ENCODE data around the gene EARS2. TPM values are rescaled to one million over a fixed set of nuclear protein-coding genes. Genes with fewer than 3 reads are reported as not detected.

The EARS2 gene
- polyA plus RNA-seq, 1 of the 3 experiments (the other 2 are of a cell fraction): 23.2 TPM

DNA sequence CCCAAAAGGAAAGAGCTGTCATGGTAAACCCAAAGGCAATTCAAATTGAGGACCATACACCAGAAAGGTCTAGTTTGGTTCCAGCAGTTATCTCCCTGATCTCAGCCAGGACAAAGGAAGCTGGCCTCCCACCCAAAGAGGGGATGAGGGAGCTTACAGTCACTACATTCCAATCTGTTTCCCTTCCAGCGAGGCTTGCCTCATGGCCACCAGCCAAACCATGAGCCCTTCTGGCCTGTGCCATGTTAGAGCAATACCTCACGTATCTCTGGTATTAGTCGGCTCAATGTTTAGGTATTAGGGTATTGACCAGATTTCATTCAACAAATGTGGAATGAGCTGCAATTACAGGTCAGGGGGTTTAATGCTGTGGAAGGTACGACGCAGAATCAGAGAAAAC, 30.6 kb upstream of the EARS2 start:
- Histone ChIP-seq H3K27me3 (ENCODE audit: insufficient read depth) (no peaks in the 10 kb centered on the region), H3K79me2 (ENCODE audit: insufficient read depth) (peaks cover 70% of the 10 kb centered on the region), H2AFZ (ENCODE audit: low read depth) (no peak overlapping the region), H3K36me3 (replicated peaks in 1 of 2; ENCODE audit: control insufficient read depth in 1 of 2, insufficient read depth in 2 of 2, low read length in 1 of 2) (peaks cover 34 to 41% of the 10 kb centered on the region in 2 experiments), H3F3A (replicated peaks; ENCODE audit: insufficient read depth) (peaks cover 3% of the 10 kb centered on the region), H3K4me2 (peak overlapping the region; percentile 30; the same call in 1 of the 2 replicates), H3K4me1 (ENCODE audit: control insufficient read depth in 1 of 2, insufficient read depth in 2 of 2, low read depth in 1 of 2, low read length in 1 of 2) (no peaks in the 10 kb centered on the region), H4K20me1 (ENCODE audit: insufficient read depth) (peaks cover 8% of the 10 kb centered on the region; the same call in 1 of the 2 replicates), H3K4me3 (ENCODE audit: low read depth in 2 of 2, low read length in 1 of 2) (no peak overlapping the region), H3K27ac (ENCODE audit: low read depth in 2 of 2, low read length in 1 of 2) (peak overlapping the region in 1 of 2 experiments; percentile 52; a peak in 2 of 4 replicates), H3K9me3 (no peaks in the 10 kb centered on the region), H3K9ac (peak overlapping the region; percentile 30; the same call in 1 of the 2 replicates), H3K9me2 (no peaks in the 10 kb centered on the region)
- ChIA-PET CTCF (no interaction called here), POLR2A (no interaction called here)
- no peak for DNase-seq
- 68% methylated on average over 5 of the region's 5 CpGs for WGBS (ENCODE audit: low lambda C conversion rate)
- TF ChIP-seq FOXJ3 (CRISPR knock-in tag; IDR thresholded peaks at IDR 0.05) (no peak), GABPA (IDR thresholded peaks at IDR 0.05; ENCODE audit: low read depth) (no peak), EP300 (IDR thresholded peaks at IDR 0.05; ENCODE audit: borderline replicate concordance in 1 of 2, low read depth in 1 of 2, low read length in 1 of 2) (no peak), POLR2AphosphoS5 (IDR thresholded peaks at IDR 0.05; ENCODE audit: low read depth, low read length) (no peak), TCF12 (IDR thresholded peaks at IDR 0.05) (peak; percentile 44; the same call in 1 of the 2 replicates), MXI1 (IDR thresholded peaks at IDR 0.05; ENCODE audit: low read depth, low read length) (no peak), SMC3 (IDR thresholded peaks at IDR 0.05; ENCODE audit: low read depth, low read length) (no peak), FOSL2 (IDR thresholded peaks at IDR 0.05; ENCODE audit: borderline replicate concordance, low read depth) (peak; percentile 34; the same call in 1 of the 2 replicates), JUND (IDR thresholded peaks at IDR 0.05) (0 out of 2 replicates have a peak, but pooled peaks have one; percentile 34), RXRA (IDR thresholded peaks at IDR 0.05; ENCODE audit: borderline replicate concordance, low read depth) (no peak), GATA2 (CRISPR knock-in tag; IDR thresholded peaks at IDR 0.05) (no peak), FOXM1 (IDR thresholded peaks at IDR 0.05; ENCODE audit: low read depth) (no peak), YY1 (IDR thresholded peaks at IDR 0.05; ENCODE audit: low read depth) (no peak), TEAD4 (IDR thresholded peaks at IDR 0.05; ENCODE audit: borderline replicate concordance, insufficient read depth) (no peak), NFIC (IDR thresholded peaks at IDR 0.05; ENCODE audit: borderline replicate concordance) (peak; percentile 82), NRF1 (IDR thresholded peaks at IDR 0.05; ENCODE audit: low read depth, low read length) (no peak), EZH2phosphoT487 (IDR thresholded peaks at IDR 0.05; ENCODE audit: borderline replicate concordance, low read depth) (no peak)
- TF ChIP-seq, protein P1, sequence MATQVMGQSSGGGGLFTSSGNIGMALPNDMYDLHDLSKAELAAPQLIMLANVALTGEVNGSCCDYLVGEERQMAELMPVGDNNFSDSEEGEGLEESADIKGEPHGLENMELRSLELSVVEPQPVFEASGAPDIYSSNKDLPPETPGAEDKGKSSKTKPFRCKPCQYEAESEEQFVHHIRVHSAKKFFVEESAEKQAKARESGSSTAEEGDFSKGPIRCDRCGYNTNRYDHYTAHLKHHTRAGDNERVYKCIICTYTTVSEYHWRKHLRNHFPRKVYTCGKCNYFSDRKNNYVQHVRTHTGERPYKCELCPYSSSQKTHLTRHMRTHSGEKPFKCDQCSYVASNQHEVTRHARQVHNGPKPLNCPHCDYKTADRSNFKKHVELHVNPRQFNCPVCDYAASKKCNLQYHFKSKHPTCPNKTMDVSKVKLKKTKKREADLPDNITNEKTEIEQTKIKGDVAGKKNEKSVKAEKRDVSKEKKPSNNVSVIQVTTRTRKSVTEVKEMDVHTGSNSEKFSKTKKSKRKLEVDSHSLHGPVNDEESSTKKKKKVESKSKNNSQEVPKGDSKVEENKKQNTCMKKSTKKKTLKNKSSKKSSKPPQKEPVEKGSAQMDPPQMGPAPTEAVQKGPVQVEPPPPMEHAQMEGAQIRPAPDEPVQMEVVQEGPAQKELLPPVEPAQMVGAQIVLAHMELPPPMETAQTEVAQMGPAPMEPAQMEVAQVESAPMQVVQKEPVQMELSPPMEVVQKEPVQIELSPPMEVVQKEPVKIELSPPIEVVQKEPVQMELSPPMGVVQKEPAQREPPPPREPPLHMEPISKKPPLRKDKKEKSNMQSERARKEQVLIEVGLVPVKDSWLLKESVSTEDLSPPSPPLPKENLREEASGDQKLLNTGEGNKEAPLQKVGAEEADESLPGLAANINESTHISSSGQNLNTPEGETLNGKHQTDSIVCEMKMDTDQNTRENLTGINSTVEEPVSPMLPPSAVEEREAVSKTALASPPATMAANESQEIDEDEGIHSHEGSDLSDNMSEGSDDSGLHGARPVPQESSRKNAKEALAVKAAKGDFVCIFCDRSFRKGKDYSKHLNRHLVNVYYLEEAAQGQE (IDR thresholded peaks at IDR 0.05; ENCODE audit: low read depth, low read length): no peak
- TF ChIP-seq, protein P2, sequence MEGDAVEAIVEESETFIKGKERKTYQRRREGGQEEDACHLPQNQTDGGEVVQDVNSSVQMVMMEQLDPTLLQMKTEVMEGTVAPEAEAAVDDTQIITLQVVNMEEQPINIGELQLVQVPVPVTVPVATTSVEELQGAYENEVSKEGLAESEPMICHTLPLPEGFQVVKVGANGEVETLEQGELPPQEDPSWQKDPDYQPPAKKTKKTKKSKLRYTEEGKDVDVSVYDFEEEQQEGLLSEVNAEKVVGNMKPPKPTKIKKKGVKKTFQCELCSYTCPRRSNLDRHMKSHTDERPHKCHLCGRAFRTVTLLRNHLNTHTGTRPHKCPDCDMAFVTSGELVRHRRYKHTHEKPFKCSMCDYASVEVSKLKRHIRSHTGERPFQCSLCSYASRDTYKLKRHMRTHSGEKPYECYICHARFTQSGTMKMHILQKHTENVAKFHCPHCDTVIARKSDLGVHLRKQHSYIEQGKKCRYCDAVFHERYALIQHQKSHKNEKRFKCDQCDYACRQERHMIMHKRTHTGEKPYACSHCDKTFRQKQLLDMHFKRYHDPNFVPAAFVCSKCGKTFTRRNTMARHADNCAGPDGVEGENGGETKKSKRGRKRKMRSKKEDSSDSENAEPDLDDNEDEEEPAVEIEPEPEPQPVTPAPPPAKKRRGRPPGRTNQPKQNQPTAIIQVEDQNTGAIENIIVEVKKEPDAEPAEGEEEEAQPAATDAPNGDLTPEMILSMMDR (IDR thresholded peaks at IDR 0.05): no peak
- TF ChIP-seq, protein P3, sequence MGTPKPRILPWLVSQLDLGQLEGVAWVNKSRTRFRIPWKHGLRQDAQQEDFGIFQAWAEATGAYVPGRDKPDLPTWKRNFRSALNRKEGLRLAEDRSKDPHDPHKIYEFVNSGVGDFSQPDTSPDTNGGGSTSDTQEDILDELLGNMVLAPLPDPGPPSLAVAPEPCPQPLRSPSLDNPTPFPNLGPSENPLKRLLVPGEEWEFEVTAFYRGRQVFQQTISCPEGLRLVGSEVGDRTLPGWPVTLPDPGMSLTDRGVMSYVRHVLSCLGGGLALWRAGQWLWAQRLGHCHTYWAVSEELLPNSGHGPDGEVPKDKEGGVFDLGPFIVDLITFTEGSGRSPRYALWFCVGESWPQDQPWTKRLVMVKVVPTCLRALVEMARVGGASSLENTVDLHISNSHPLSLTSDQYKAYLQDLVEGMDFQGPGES (IDR thresholded peaks at IDR 0.05; ENCODE audit: low read depth, low read length): no peak
- TF ChIP-seq, protein P4, sequence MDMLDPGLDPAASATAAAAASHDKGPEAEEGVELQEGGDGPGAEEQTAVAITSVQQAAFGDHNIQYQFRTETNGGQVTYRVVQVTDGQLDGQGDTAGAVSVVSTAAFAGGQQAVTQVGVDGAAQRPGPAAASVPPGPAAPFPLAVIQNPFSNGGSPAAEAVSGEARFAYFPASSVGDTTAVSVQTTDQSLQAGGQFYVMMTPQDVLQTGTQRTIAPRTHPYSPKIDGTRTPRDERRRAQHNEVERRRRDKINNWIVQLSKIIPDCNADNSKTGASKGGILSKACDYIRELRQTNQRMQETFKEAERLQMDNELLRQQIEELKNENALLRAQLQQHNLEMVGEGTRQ (IDR thresholded peaks at IDR 0.05; ENCODE audit: borderline replicate concordance, low read depth, low read length): no peak
- TF ChIP-seq, protein P5, sequence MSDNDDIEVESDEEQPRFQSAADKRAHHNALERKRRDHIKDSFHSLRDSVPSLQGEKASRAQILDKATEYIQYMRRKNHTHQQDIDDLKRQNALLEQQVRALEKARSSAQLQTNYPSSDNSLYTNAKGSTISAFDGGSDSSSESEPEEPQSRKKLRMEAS (IDR thresholded peaks at IDR 0.05; ENCODE audit: low read depth): no peak
- TF ChIP-seq, protein P6, sequence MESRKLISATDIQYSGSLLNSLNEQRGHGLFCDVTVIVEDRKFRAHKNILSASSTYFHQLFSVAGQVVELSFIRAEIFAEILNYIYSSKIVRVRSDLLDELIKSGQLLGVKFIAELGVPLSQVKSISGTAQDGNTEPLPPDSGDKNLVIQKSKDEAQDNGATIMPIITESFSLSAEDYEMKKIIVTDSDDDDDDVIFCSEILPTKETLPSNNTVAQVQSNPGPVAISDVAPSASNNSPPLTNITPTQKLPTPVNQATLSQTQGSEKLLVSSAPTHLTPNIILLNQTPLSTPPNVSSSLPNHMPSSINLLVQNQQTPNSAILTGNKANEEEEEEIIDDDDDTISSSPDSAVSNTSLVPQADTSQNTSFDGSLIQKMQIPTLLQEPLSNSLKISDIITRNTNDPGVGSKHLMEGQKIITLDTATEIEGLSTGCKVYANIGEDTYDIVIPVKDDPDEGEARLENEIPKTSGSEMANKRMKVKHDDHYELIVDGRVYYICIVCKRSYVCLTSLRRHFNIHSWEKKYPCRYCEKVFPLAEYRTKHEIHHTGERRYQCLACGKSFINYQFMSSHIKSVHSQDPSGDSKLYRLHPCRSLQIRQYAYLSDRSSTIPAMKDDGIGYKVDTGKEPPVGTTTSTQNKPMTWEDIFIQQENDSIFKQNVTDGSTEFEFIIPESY (IDR thresholded peaks at IDR 0.05; ENCODE audit: borderline replicate concordance, low read depth): no peak
- TF ChIP-seq, protein P7, sequence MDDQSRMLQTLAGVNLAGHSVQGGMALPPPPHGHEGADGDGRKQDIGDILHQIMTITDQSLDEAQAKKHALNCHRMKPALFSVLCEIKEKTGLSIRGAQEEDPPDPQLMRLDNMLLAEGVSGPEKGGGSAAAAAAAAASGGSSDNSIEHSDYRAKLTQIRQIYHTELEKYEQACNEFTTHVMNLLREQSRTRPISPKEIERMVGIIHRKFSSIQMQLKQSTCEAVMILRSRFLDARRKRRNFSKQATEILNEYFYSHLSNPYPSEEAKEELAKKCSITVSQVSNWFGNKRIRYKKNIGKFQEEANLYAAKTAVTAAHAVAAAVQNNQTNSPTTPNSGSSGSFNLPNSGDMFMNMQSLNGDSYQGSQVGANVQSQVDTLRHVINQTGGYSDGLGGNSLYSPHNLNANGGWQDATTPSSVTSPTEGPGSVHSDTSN (IDR thresholded peaks at IDR 0.05): no peak

All from SK-N-SH (cell line).